Amygdala (tissue), 56 donors: ENCODE results near the gene BCHE.
"Not testable (repeated sequence)": the region's sequence is repeated elsewhere in the genome, so short reads cannot be mapped to it uniquely, and the experiment has no call there.

Source experiments
- DNase-seq, 56 donors: peaks; one replicate each; lab custom pipeline; 2025; lab: John Stamatoyannopoulos, UW

The BCHE gene

DNA sequence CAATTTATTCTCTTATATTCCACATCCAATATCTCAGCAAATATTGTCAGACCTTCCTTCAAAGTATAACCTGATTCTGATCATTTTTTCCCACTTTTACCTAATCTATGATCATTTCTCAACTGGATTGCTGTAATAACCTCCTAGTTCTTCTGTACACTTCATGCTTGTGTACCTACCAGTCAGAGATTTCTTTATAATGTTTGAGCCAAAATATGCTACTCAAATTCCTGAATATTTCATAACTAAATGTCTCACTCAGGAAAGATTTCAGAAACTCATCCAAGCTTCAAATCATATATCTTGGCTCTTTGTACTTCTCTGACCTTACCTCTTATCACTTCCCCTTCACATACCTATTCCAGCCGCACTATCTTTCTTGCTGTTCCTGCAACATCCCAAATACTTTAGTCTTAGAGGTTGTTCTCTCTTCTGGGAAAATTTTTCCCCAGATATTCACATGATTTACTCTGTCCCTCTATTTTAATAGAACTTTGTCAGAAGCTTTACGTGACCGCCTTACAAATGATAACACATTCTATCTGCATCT, 20.0 kb downstream of the BCHE start:
- no peak for DNase-seq

DNA sequence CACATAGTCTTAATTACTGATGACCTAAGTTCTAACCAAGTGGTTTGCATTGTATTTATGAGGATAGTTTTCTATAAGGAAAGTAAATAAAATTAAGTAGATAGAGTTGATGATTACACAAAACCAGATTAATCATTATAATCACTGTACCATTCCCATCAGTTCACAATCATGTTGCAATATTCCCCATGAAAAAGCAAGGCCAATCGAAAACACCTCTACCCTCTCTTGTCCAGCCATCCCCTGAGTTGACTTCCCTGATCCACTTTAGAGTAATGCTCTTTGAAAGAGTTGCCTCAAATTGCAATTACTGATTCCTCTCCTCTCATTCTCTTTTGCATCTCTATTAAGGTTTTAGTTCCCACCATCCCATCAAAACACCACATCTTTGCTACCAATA, 21.0 kb downstream of the BCHE start:
- DNase-seq: no peak

DNA sequence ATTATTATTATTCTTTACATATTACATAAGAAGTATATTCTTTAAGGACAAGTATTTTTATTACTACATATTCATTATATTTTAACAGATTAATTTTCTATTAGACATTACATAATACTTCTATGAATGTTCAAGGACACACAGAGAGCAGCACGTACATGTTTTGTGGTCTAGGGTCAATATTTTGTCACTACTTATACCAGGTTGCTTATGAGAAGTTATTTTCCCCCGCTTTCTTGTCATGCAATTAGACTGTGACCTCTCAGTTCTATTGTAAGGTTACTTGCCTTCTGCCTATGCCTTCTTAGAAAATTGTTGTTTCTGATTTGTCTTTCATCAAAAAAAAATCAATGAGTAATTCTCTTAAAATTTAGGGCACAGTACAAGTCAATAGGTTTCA, 21.5 kb downstream of the BCHE start:
- DNase-seq: no peak

DNA sequence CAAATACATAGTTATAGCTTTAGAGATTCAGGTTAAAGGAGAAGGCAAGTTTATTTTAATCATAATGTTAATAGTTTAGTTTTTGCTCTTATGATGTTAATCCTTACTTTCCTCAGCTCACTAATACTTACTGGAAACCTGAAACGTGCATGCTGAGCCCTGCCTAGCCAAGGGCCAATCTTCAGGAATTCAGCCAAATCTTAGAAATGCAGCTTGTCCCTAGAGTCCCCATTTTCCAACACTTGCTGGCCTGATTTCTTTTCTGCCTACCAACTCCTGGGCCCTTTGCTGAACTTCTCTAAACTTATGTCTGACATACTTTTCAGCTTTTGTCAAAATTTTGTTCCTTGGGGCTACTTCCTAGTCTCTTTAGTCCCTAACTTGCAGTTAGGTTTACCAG, 22.8 kb downstream of the BCHE start:
- DNase-seq: no peak

GRCh38 chr3:165807937-165808336, 29.3 kb downstream of the BCHE start:
- DNase-seq: not testable (repeated sequence)

DNA sequence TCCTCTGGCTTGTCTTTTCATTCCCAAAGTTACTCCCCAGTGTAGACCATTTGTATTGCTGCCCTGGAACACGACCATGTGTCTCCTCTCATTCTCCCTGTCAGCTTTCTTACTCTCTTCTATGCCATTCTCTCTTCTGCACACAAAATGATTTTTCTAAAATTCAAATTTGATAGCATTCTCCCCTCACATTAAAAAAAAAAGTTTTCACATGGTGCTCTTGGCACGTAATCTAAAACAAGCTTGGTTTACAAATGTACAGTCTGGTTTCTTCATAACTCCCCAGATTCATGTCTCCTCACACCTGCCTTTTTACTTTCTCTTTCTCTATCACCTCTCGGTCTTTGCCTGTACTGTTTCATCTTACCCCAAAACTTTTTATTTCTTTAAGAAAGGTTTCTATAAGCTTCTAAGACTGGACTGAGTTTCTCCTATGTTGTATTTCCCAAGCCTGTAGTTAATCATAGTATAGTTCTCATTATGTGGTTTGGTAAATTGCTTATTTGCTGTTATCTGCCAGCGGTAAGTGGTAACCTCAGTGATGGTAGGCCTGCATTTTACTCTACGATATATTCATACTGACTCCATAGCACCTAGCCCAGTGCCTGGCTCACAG, 31.2 kb downstream of the BCHE start:
- DNase-seq: no peak

GRCh38 chr3:165803471-165803870, 33.8 kb downstream of the BCHE start:
- no peak for DNase-seq

GRCh38 chr3:165800970-165801369, 36.3 kb downstream of the BCHE start:
- no peak for DNase-seq

- DNase-seq: no peak
These were observed 38.2 kb downstream of the BCHE start for GRCh38 chr3:165799026-165799425.

DNA sequence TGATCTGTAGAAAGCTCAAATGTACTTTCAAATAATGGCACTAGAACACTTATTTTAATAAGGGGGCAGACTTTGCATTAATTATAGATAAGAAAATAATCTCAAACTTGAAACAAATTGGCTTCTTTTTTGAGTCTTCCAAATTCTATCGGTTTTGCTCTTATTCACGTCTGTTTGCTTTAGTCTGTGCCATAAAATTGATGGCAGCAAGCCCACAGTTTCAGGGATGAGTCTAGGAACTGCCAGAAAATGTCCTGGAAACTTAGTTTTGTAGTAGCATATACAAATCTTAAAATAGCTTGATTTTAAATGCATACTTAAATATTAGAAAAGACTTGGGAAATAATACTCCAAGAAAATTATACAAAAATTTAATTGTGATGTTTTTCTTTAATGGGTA, 39.7 kb downstream of the BCHE start:
- DNase-seq: no peak

DNA sequence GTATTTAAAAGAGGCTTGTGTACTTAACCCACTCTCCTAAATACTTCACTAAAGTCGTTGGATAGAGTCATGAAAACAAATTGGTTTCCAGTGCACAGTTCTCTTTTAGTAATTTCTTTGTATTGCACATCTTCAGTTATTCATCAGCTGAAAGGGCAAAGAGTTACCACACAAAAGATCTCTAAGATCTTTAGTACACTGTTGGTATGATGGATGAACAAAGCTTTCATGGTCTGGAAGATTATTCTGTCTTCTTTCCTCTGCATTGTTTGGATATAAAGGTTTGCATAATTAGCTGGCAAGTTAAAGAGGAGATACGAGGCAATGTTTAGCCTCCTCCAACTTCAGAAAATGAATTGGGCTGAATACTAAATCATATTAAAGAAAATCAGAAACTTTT, 40.5 kb downstream of the BCHE start:
- no peak for DNase-seq

DNA sequence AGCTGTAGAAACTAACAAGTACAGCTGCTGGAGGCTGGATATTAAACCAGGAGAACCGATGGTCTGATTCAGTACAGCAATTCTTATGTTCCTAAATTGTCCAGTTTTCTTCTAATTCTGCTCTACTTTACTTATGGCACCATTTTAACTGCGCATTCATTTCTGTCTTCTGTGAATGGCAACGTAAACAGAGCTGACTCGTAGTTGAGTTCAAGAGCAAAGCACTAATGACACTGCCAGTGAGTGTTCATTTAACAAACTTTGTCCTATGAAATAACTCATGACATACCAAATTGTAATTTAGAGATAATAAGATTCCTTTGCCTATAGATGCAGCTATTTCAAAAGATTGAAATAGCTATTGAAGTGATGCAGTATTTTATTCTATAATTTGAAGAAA, 48.7 kb downstream of the BCHE start:
- no peak for DNase-seq

- no peak for DNase-seq
These were observed 51.2 kb downstream of the BCHE start for GRCh38 chr3:165786013-165786412.

DNA sequence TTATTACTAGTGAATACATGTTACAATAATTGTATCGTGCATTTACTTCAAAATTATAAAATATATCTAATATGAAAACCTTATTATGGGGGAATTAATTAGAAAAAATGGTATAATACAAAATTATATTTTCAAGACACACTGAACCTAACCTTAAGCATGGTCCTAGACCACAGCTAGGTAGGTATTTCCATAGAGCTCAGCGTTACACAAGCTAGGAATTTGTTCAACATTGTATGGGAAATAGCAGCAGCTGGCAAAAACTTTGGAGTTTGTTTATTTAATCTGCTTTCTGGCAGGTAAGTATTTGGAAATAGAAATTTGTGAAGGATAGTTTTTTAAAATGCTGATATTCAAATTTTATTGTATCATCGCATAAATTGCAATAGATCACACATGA, 52.9 kb downstream of the BCHE start:
- DNase-seq: no peak

DNA sequence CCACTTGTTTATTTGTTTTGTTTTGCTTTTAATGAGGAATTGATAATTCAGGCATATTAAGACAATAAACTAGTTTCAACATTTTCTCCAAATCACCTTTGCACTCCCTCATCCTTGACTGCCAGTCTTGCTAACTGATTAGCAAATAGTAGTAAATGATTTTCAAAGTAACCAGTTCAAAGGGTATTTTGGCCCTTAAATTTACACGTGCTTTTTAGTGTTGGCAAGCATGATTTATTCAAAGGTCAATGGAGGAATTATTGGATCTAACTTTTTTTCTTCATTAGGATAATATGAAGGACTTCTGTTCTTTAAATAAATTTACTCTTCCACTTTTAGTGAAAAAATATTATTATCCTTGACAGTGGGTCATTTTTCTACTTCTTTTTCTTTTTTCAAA, 53.8 kb downstream of the BCHE start:
- DNase-seq: no peak

DNA sequence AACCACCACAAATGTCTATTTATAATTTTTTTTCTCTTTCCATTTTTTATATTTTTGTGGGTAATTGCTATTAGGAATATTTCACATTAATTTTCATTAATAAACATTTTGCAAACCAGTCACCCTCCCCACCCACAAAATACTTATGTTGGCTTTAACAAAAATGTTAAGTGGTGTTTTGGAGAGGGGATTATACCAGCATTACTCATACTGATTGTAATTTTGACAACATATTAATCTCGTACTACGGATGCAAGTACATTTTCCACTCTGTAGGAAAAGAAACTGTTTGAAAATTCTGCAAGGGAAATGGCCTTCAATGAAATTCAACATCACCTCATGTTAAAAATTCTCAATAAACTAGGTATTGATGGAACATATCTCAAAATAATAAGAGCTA, 58.3 kb downstream of the BCHE start:
- DNase-seq: no peak

DNA sequence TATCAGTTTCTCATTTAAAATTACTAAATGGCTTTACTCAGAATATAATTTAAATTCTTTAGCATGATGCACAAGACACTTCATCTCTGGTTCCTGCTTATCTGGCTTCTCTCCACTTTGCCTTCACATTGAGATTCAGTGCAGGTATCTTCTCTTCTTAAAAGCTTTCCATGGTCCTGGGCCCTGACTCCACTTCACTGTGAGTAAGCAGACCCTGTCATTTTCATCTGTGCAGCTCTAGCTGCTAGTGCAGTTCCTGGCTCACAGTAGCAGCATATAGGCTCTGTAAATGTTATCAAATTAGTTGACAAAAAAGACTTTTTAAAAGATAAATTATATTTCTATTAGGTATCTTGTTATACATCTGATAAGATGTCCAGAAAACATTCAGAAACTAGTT, 58.8 kb downstream of the BCHE start:
- no peak for DNase-seq

GRCh38 chr3:165775824-165776223, 61.4 kb downstream of the BCHE start:
- DNase-seq: no peak

DNA sequence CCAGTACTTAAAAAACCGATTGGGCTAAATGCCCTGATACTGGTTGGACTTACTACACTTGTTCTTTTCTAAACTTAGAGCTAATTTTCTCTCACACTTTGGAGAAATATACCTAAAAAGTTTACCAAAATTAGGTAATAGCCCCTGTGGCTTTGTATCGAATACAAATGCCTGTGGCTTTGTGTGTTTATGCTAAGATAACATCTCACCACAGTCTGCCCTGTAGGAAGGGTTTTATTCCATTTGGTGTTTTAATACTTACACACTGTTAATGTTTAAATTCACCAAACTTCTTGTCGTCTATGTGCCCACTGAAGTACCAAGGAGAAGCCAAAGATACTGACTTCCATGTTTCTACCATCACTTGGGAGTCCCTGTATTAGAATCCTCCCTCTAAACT, 66.4 kb downstream of the BCHE start:
- no peak for DNase-seq

DNA sequence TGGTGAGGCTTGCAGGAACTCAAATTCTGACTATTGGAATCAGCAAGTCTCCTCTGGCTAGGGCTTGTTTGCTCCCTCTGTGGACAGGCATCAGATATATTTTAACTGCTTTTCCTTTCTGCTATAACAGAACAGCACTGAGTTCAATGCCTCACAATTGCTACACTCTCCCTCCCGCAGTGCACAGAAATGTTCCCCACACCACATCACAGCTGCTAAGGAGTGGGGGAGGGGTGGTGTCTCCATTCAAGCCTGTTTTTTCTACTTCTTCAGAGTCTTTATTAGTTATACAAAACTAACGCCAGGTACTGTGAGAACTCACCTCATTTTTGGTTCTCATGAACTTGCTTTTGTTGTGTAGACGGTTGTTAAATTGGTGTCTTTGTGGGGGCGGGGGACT, 68.5 kb downstream of the BCHE start:
- DNase-seq: no peak

DNA sequence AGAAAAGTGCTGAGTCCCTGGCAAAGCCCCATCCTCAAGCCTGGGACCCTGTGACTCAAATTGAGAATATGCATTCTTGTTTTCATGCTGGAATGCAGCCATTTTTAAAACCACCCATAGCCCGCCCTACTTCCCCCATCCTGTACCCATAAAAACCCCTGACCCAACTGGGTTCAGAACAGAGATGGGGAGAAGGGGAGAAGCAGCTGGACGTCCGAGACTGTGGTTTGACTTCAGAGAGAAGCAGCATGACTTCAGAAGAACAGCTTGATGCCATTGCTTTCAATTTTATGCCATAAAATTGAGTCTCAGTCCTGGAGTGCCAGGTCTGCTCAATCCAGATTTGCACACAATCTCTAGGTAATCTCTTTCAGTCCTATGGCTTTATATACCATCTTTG, 78.2 kb downstream of the BCHE start:
- DNase-seq: no peak

DNA sequence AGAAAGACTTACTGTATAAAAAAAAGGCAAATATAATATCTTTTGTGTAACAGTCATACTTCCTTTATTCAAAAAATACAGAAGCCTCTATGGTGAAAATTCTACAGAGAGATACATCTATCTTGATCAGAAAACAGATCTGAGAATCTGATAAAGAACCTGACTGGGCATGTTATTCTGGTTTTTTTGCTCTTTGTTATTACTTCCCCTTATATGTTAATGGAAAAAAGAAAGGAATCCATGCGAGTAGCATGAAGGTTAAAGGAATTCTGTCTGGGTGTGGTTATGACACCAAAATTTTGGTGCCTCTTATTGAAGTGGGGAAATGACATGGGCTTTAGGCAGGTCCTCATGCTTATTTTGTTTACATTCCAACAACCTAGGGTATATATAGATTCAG, 81.7 kb downstream of the BCHE start:
- DNase-seq: no peak
